Loucy (cell line): ENCODE measurements around the gene NAALAD2.

Source experiments
- EZH2phosphoT487 ChIP-seq: fragments of 200-600 bp; IDR thresholded peaks from 2 replicates; pipeline ENCODE4 v1.6.1; 2018; ENCODE audit warnings: antibody characterized with exemption, mild to moderate bottlenecking, moderate library complexity, borderline replicate concordance
- TF ChIP-seq, protein P1 (sequence below): fragments of 200-600 bp; sonication (generic); conservative IDR thresholded peaks from 2 replicates; pipeline ENCODE4 v1.5.1; 2014; ENCODE audit warnings: mild to moderate bottlenecking, antibody characterized with exemption, low read length

DNA sequence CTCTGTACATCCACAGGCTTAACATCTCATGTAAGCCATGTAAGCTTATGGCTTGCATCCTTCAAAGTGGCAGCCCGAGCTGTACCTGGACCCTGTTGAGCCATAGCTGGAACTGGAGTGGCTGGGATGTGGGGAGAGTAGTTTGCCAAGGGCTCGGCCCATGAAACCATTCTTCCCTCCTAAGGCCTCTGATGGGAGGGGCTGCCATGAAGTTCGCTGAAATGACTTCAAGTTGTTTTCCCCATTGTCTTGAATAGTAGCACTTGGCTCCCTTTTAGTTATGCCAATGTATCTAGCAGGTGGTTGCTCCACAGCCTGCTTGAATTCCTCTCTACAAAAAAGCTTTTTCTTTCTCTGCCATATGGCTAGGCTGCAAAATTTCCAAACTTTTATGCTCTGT, 93.6 kb downstream of the NAALAD2 start:
- TF ChIP-seq, protein P1, sequence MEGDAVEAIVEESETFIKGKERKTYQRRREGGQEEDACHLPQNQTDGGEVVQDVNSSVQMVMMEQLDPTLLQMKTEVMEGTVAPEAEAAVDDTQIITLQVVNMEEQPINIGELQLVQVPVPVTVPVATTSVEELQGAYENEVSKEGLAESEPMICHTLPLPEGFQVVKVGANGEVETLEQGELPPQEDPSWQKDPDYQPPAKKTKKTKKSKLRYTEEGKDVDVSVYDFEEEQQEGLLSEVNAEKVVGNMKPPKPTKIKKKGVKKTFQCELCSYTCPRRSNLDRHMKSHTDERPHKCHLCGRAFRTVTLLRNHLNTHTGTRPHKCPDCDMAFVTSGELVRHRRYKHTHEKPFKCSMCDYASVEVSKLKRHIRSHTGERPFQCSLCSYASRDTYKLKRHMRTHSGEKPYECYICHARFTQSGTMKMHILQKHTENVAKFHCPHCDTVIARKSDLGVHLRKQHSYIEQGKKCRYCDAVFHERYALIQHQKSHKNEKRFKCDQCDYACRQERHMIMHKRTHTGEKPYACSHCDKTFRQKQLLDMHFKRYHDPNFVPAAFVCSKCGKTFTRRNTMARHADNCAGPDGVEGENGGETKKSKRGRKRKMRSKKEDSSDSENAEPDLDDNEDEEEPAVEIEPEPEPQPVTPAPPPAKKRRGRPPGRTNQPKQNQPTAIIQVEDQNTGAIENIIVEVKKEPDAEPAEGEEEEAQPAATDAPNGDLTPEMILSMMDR: no peak
- no peak for TF ChIP-seq EZH2phosphoT487
